Activated CD8-positive, alpha-beta memory T cell treated with anti-CD3 and anti-CD28 coated beads, Interleukin-2, amount 10 ng/mL, durations not matched to agents 7 days and 5 days (primary cell): ENCODE measurements around the gene FAM222B. TPM values are rescaled to one million over a fixed set of nuclear protein-coding genes. Genes with fewer than 3 reads are reported as not detected.
"Not testable (repeated sequence)": the region's sequence is repeated elsewhere in the genome, so short reads cannot be mapped to it uniquely, and the experiment has no call there.

ENCODE experiments used
- ATAC-seq: fragments of 150-1000 bp; cut with Tn5 transposase; one replicate; pipeline ENCODE4 v1.10.0; 2021; ENCODE audit warnings: moderate library complexity
- CTCF ChIA-PET: fragments of 350-600 bp; sonication (Branson Sonifier 250); formaldehyde crosslinking; loops from one replicate; lab custom pipeline; 2021; ENCODE audit warnings: antibody characterized with exemption; lab: Charles Lee
- DNase-seq: peaks from one replicate; pipeline ENCODE4 v3.0.0-alpha.2; 2020
- H3K27ac Mint-ChIP-seq: one replicate; pipeline ENCODE4 v1.8.0; 2021; ENCODE audit warnings: mild to moderate bottlenecking, mixed read lengths
- H3K27me3 Mint-ChIP-seq: one replicate; pipeline ENCODE4 v1.8.0; 2021; ENCODE audit warnings: mixed read lengths
- H3K36me3 Mint-ChIP-seq: one replicate; pipeline ENCODE4 v1.8.0; 2021; ENCODE audit warnings: mild to moderate bottlenecking, mixed read lengths
- H3K4me1 Mint-ChIP-seq: one replicate; pipeline ENCODE4 v1.8.0; 2021; ENCODE audit warnings: mixed read lengths
- H3K4me3 Mint-ChIP-seq: one replicate; pipeline ENCODE4 v1.8.0; 2021; ENCODE audit warnings: mild to moderate bottlenecking, moderate library complexity, mixed read lengths
- H3K9me3 Mint-ChIP-seq: one replicate; pipeline ENCODE4 v1.8.0; 2022; ENCODE audit warnings: low read depth, mixed read lengths
- total RNA-seq, 2 experiments: library from RNA; stranded (reverse); gene quantifications; one replicate each; pipeline ENCODE4 v1.2.3, GENCODE V29; 2021

The FAM222B gene
- total RNA-seq, 2 experiments from 2014 or later: 14.5 to 19.6 TPM

GRCh38 chr17:28743243-28744103 is 99.1 kb downstream of the FAM222B start, which contains the start of gene TRAF4:
TRAF4 (plus strand) TSS chr17:28744011; CDS start chr17:28744113, 102 bp downstream.
- ATAC-seq (peak; percentile 91), DNase-seq (peak; percentile 81)
- Mint-ChIP-seq H3K27ac (peak within 1 kb of the TSS; percentile 95), H3K4me1 (peaks cover 38% of the 10 kb centered on the region), H3K27me3 (no peaks in the 10 kb centered on the region), H3K9me3 (peaks cover 3% of the 10 kb centered on the region), H3K4me3 (peak within 1 kb of the TSS; percentile 89), H3K36me3 (peaks cover 14% of the 10 kb centered on the region)
- CTCF ChIA-PET: interaction anchor here (0.7 to 16.9 kb wide), 11 partner anchors 14 to 206 kb away, joined by 3 to 591 read pairs (median 3); partner anchors contain the start of genes FLOT2, NEK8, PROCA1 and RPL23A

- CTCF ChIA-PET: interaction anchor here (1.6 to 16.9 kb wide), 6 partner anchors 8 to 212 kb away, joined by 3 to 591 read pairs (median 8); partner anchors contain the start of genes FLOT2, NEK8 and TLCD1
Observed at GRCh38 chr17:28741358-28742349, 100.9 kb downstream of the FAM222B start.

GRCh38 chr17:28740406-28741357 is 101.9 kb downstream of the FAM222B start:
- CTCF ChIA-PET: interaction anchor here (1.7 to 16.9 kb wide), 4 partner anchors 9 to 213 kb away, joined by 4 to 591 read pairs (median 19); partner anchors contain the start of genes NEK8 and TLCD1
- Mint-ChIP-seq H3K27ac (no peak overlapping the region), H3K4me1 (peaks cover 30% of the 10 kb centered on the region), H3K9me3 (peaks cover 3% of the 10 kb centered on the region), H3K4me3 (no peak overlapping the region), H3K27me3 (no peaks in the 10 kb centered on the region), H3K36me3 (peaks cover 21% of the 10 kb centered on the region)
- no peak for DNase-seq
- ATAC-seq: no peak

More at GRCh38 chr17:28741358-28742349, 100.9 kb downstream of the FAM222B start:
- peaks cover 3% of the 10 kb centered on the region for H3K9me3 Mint-ChIP-seq
- DNase-seq (no peak), ATAC-seq (no peak)
- H3K4me1 Mint-ChIP-seq: peaks cover 36% of the 10 kb centered on the region
- H3K27me3 Mint-ChIP-seq: no peaks in the 10 kb centered on the region
- no peak overlapping the region for H3K4me3 Mint-ChIP-seq
- peaks cover 19% of the 10 kb centered on the region for H3K36me3 Mint-ChIP-seq
- no peak overlapping the region for H3K27ac Mint-ChIP-seq

- Mint-ChIP-seq H3K27me3 (no peaks in the 10 kb centered on the region), H3K4me1 (peaks cover 26% of the 10 kb centered on the region), H3K4me3 (no peak overlapping the region), H3K9me3 (peaks cover 3% of the 10 kb centered on the region), H3K27ac (peak overlapping the region; percentile 52), H3K36me3 (peaks cover 21% of the 10 kb centered on the region)
- CTCF ChIA-PET: interaction anchor here (16.9 kb wide), 1 partner anchor 9 kb away, joined by 591 read pairs; the partner anchor contains the start of genes NEK8 and TLCD1
- DNase-seq (no peak), ATAC-seq (no peak)
Observed at GRCh38 chr17:28738680-28739384, 103.8 kb downstream of the FAM222B start.

- Mint-ChIP-seq H3K4me1 (peaks cover 24% of the 10 kb centered on the region), H3K4me3 (no peak overlapping the region), H3K9me3 (peaks cover 3% of the 10 kb centered on the region), H3K27ac (peak overlapping the region; percentile 52), H3K27me3 (no peaks in the 10 kb centered on the region), H3K36me3 (peaks cover 21% of the 10 kb centered on the region)
- ATAC-seq: no peak
- CTCF ChIA-PET: interaction anchor here (16.9 kb wide), 1 partner anchor 8 kb away, joined by 591 read pairs; the partner anchor contains the start of genes NEK8 and TLCD1
- no peak for DNase-seq
Observed at GRCh38 chr17:28737770-28738679, 104.6 kb downstream of the FAM222B start.

GRCh38 chr17:28737316-28737715 is 105.3 kb downstream of the FAM222B start:
- Mint-ChIP-seq H3K27ac (no peak overlapping the region), H3K27me3 (no peaks in the 10 kb centered on the region), H3K4me1 (peaks cover 23% of the 10 kb centered on the region), H3K36me3 (peaks cover 21% of the 10 kb centered on the region), H3K4me3 (no peak overlapping the region), H3K9me3 (peaks cover 3% of the 10 kb centered on the region)
- CTCF ChIA-PET: interaction anchor here (0.9 kb wide), 1 partner anchor 10 kb away, joined by 3 read pairs; no protein-coding TSS in a partner anchor
- ATAC-seq (no peak), DNase-seq (no peak)

- not testable (repeated sequence) for ATAC-seq, H3K4me3 Mint-ChIP-seq, H3K27ac Mint-ChIP-seq, H3K27me3 Mint-ChIP-seq, H3K9me3 Mint-ChIP-seq, DNase-seq
- peaks cover 18% of the 10 kb centered on the region for H3K36me3 Mint-ChIP-seq
- H3K4me1 Mint-ChIP-seq: peaks cover 22% of the 10 kb centered on the region
- CTCF ChIA-PET: interaction anchor here (1.3 to 12.9 kb wide), 3 partner anchors 9 to 217 kb away, joined by 3 to 591 read pairs (median 6); partner anchors contain the start of gene TRAF4
Observed at GRCh38 chr17:28735913-28736769, 106.4 kb downstream of the FAM222B start.

GRCh38 chr17:28735242-28735722 is 107.3 kb downstream of the FAM222B start:
- Mint-ChIP-seq H3K4me1 (peaks cover 22% of the 10 kb centered on the region), H3K4me3 (no peak overlapping the region), H3K27me3 (no peaks in the 10 kb centered on the region), H3K9me3 (peaks cover 3% of the 10 kb centered on the region), H3K27ac (no peak overlapping the region), H3K36me3 (peaks cover 15% of the 10 kb centered on the region)
- CTCF ChIA-PET: interaction anchor here (1.3 to 12.9 kb wide), 3 partner anchors 8 to 218 kb away, joined by 3 to 591 read pairs (median 6); partner anchors contain the start of gene TRAF4
- peak; percentile 33 for ATAC-seq
- DNase-seq: no peak

GRCh38 chr17:28734712-28735241 is 107.8 kb downstream of the FAM222B start:
- peaks cover 2% of the 10 kb centered on the region for H3K9me3 Mint-ChIP-seq
- no peak overlapping the region for H3K27ac Mint-ChIP-seq
- no peak for DNase-seq
- peaks cover 24% of the 10 kb centered on the region for H3K4me1 Mint-ChIP-seq
- no peaks in the 10 kb centered on the region for H3K27me3 Mint-ChIP-seq
- peaks cover 14% of the 10 kb centered on the region for H3K36me3 Mint-ChIP-seq
- ATAC-seq: no peak
- H3K4me3 Mint-ChIP-seq: no peak overlapping the region
- CTCF ChIA-PET: interaction anchor here (1.3 to 12.9 kb wide), 3 partner anchors 8 to 218 kb away, joined by 3 to 591 read pairs (median 6); partner anchors contain the start of gene TRAF4
